GM19193 (cell line): Measurements from ENCODE around the gene HSPB6.

Experiments used
- POLR2A ChIP-seq: IDR thresholded peaks from 4 replicates; pipeline ENCODE4 v1.6.1; 2011; ENCODE audit not compliant: insufficient read depth, insufficient read length; ENCODE audit errors: extremely low read depth

Gene HSPB6

GRCh38 chr19:35720648-35721047 is 36.2 kb downstream of the HSPB6 start:
- TF ChIP-seq POLR2A: peak; percentile 21

- no peak for TF ChIP-seq POLR2A
These were observed 36.7 kb downstream of the HSPB6 start for GRCh38 chr19:35720163-35720524.

- TF ChIP-seq POLR2A: no peak
These were observed 37.2 kb downstream of the HSPB6 start for GRCh38 chr19:35719402-35720162.

- peak; percentile 57 for TF ChIP-seq POLR2A
These were observed 38.3 kb downstream of the HSPB6 start for GRCh38 chr19:35718345-35719041.

- peak; percentile 63 for TF ChIP-seq POLR2A
These were observed 39.0 kb downstream of the HSPB6 start, which contains the start of gene KMT2B for GRCh38 chr19:35717665-35718344. KMT2B (plus strand) TSS chr19:35718003; CDS start chr19:35718019, 16 bp downstream.

- TF ChIP-seq POLR2A: peak; percentile 28
These were observed 39.8 kb downstream of the HSPB6 start for GRCh38 chr19:35716801-35717664.

GRCh38 chr19:35715981-35716800 is 40.6 kb downstream of the HSPB6 start:
- no peak for TF ChIP-seq POLR2A

GRCh38 chr19:35715355-35715809 is 41.4 kb downstream of the HSPB6 start:
- TF ChIP-seq POLR2A: no peak

GRCh38 chr19:35714601-35715354 is 42.1 kb downstream of the HSPB6 start:
- peak; percentile 35 for TF ChIP-seq POLR2A

GRCh38 chr19:35713904-35714495 is 42.8 kb downstream of the HSPB6 start:
- no peak for TF ChIP-seq POLR2A

- no peak for TF ChIP-seq POLR2A
These were observed 43.4 kb downstream of the HSPB6 start for GRCh38 chr19:35713506-35713850.

GRCh38 chr19:35712567-35713505 is 44.0 kb downstream of the HSPB6 start:
- peak; percentile 76 for TF ChIP-seq POLR2A
